A549 (cell line): ENCODE data around the gene COL19A1. TPM values are rescaled to one million over a fixed set of nuclear protein-coding genes. Genes with fewer than 3 reads are reported as not detected.

Source experiments
- ATAC-seq, 2 experiments: fragments of 200-7000 bp in 1 of 2; fragments of >200 bp in 1 of 2; cut with Nextera tagmentation in 1 of 2; cut with Tn5 transposase in 1 of 2; 3 replicates each; pipeline versions ENCODE4 v1.8.0 to v1.9.1; 2018 to 2020; ENCODE audit warnings: mild to moderate bottlenecking in 1 of 2, moderate library complexity in 1 of 2
- CTCF ChIA-PET: fragments of 300-600 bp; sonication (Branson Sonifier 250); formaldehyde crosslinking; extraction: SDS; loops from one replicate; lab custom pipeline; 2021; ENCODE audit warnings: antibody characterized with exemption, inconsistent platforms; lab: Yijun Ruan, JAX
- POLR2A ChIA-PET: fragments of 350-600 bp; formaldehyde crosslinking; extraction: SDS; loops from one replicate; lab custom pipeline; 2021; ENCODE audit warnings: antibody characterized with exemption, inconsistent platforms; lab: Yijun Ruan, JAX
- DNase-seq, 2 experiments: peaks; one replicate each; pipeline versions ENCODE4 v3.0.0 to v3.0.0-alpha.2; 2011 to 2016; ENCODE audit warnings: low read depth in 1 of 2, low spot score in 1 of 2
- FAIRE-seq: peaks from 2 replicates; lab custom pipeline; 2011; peaks lifted over from hg19 to GRCh38; lab: Jason Lieb, UNC
- H3K27ac ChIP-seq, 2 experiments: fragments of >200 bp; sonication (Bioruptor Twin); formaldehyde crosslinking; 3 replicates each; pipeline ENCODE4 v1.5.1; 2016 to 2017
- H3K4me1 ChIP-seq: fragments of >200 bp; sonication (Bioruptor Twin); formaldehyde crosslinking; 3 replicates; pipeline ENCODE4 v1.6.1; 2016
- H3K4me2 ChIP-seq: fragments of >200 bp; sonication (Bioruptor Twin); formaldehyde crosslinking; 3 replicates; pipeline ENCODE4 v1.6.1; 2016
- H3K4me3 ChIP-seq: fragments of >200 bp; sonication (Bioruptor Twin); formaldehyde crosslinking; 3 replicates; pipeline ENCODE4 v1.5.1; 2016
- H3K9me3 ChIP-seq: fragments of >200 bp; sonication (Bioruptor Twin); formaldehyde crosslinking; 3 replicates; pipeline ENCODE4 v1.6.1; 2016
- CEBPB ChIP-seq, 2 experiments: fragments of >200 bp in 1 of 2; sonication (Bioruptor Twin) in 1 of 2; formaldehyde crosslinking in 1 of 2; IDR thresholded peaks; 2 replicates each; pipeline ENCODE4 v1.6.1; 2012 to 2016
- EHMT2 ChIP-seq: fragments of 200-600 bp; sonication (generic); IDR thresholded peaks from 2 replicates; pipeline ENCODE4 v1.6.1; 2016; ENCODE audit warnings: antibody characterized with exemption, low read depth, mild to moderate bottlenecking, moderate library complexity
- FOXS1 ChIP-seq: fragments of 250-450 bp; sonication (Bioruptor Pico); IDR thresholded peaks from 2 replicates; pipeline ENCODE4 v1.5.0; 2020; ENCODE audit warnings: mild to moderate bottlenecking, moderate library complexity
- GATA3 ChIP-seq: IDR thresholded peaks from 2 replicates; pipeline ENCODE4 v1.6.1; 2012; ENCODE audit warnings: borderline replicate concordance
- HOXB13 ChIP-seq: fragments of 250-450 bp; sonication (Bioruptor Pico); IDR thresholded peaks from 2 replicates; pipeline ENCODE4 v1.5.0; 2020; ENCODE audit warnings: low read depth, mild to moderate bottlenecking, moderate library complexity
- JUN ChIP-seq, 2 experiments: fragments of >200 bp; sonication (Bioruptor Twin); formaldehyde crosslinking; IDR thresholded peaks; 2 replicates in 1 of 2; 3 replicates in 1 of 2; pipeline ENCODE4 v1.6.1; 2016 to 2017
- NFE2L2 ChIP-seq: fragments of 150-350 bp; conservative IDR thresholded peaks from 2 replicates; pipeline ENCODE4 v1.6.1; 2014; ENCODE audit warnings: low read length
- RAD21 ChIP-seq, 2 experiments: fragments of >200 bp in 1 of 2; sonication (Bioruptor Twin) in 1 of 2; formaldehyde crosslinking in 1 of 2; IDR thresholded peaks in 1 of 2; conservative IDR thresholded peaks in 1 of 2; 2 replicates in 1 of 2; 3 replicates in 1 of 2; pipeline ENCODE4 v1.6.1; 2012 to 2018; ENCODE audit warnings: inconsistent platforms in 1 of 2
- RCOR1 ChIP-seq: fragments of 150-350 bp; IDR thresholded peaks from 2 replicates; pipeline ENCODE4 v1.6.1; 2014; ENCODE audit warnings: antibody characterized with exemption, low read length, low read depth
- RFX5 ChIP-seq: fragments of 450-650 bp; IDR thresholded peaks from 2 replicates; pipeline ENCODE4 v1.7.1; 2014; ENCODE audit warnings: antibody characterized with exemption, mild to moderate bottlenecking, moderate library complexity
- SMC3 ChIP-seq: fragments of >200 bp; sonication (Bioruptor Twin); formaldehyde crosslinking; IDR thresholded peaks from 3 replicates; pipeline ENCODE4 v1.6.1; 2018; ENCODE audit warnings: inconsistent platforms
- TP53 ChIP-seq: fragments of 250-450 bp; sonication (Bioruptor Pico); IDR thresholded peaks from 2 replicates; pipeline ENCODE4 v1.5.0; 2021; ENCODE audit warnings: mild to moderate bottlenecking, moderate library complexity
- ZC3H11A ChIP-seq: fragments of 450-650 bp; IDR thresholded peaks from 2 replicates; pipeline ENCODE4 v1.6.1; 2014; ENCODE audit warnings: antibody characterized with exemption, mild to moderate bottlenecking
- ZNF302 ChIP-seq: fragments of 250-450 bp; sonication (Bioruptor Pico); IDR thresholded peaks from 2 replicates; pipeline ENCODE4 v1.9.0; 2021; ENCODE audit warnings: inconsistent platforms, mild to moderate bottlenecking, moderate library complexity
- ZSCAN20 ChIP-seq: fragments of 250-450 bp; sonication (Bioruptor Pico); IDR thresholded peaks from 2 replicates; pipeline ENCODE4 v1.8.0; 2022; ENCODE audit warnings: mild to moderate bottlenecking, moderate library complexity
- WGBS: methylation state at CpG from one replicate; pipeline ENCODE4 v1.1.6; 2017; ENCODE audit errors: missing lambda C conversion rate; 5-methylcytosine and 5-hydroxymethylcytosine counted together
- polyA plus RNA-seq, 4 experiments: library from polyadenylated mRNA; depleted of rRNA in 3 of 4; stranded (reverse); fragments of >200 nt; fragmentation: RNase III in 1 of 4; extraction: RNeasy Plus Mini Kit Qiagen cat#74134 plus additional on column Dnase treatment in 1 of 4; gene quantifications; 2 replicates in 3 of 4; 3 replicates in 1 of 4; pipeline ENCODE4 v1.2.3, GENCODE V29; 2011 to 2017
- TF ChIP-seq, protein P1 (sequence below): fragments of >200 bp; sonication (Bioruptor Twin); formaldehyde crosslinking; IDR thresholded peaks from 3 replicates; pipeline ENCODE4 v1.5.1; 2016
- TF ChIP-seq, protein P2 (sequence below): fragments of >200 bp; sonication (Bioruptor Twin); formaldehyde crosslinking; IDR thresholded peaks from 2 replicates; pipeline ENCODE4 v1.6.1; 2016
- TF ChIP-seq, protein P3 (sequence below): IDR thresholded peaks from 2 replicates; pipeline ENCODE4 v1.6.1; 2012; ENCODE audit warnings: low read depth, borderline replicate concordance
- TF ChIP-seq, protein P4 (sequence below): IDR thresholded peaks from 2 replicates; pipeline ENCODE4 v1.6.1; 2012
- TF ChIP-seq, protein P5 (sequence below): fragments of 200-600 bp; sonication (generic); IDR thresholded peaks from 2 replicates; pipeline ENCODE4 v1.6.1; 2016; ENCODE audit warnings: antibody characterized with exemption, mild to moderate bottlenecking, moderate library complexity

Gene COL19A1
- polyA plus RNA-seq, 2 of the 4 experiments (the other 2 are of a cell fraction) = not detected

DNA sequence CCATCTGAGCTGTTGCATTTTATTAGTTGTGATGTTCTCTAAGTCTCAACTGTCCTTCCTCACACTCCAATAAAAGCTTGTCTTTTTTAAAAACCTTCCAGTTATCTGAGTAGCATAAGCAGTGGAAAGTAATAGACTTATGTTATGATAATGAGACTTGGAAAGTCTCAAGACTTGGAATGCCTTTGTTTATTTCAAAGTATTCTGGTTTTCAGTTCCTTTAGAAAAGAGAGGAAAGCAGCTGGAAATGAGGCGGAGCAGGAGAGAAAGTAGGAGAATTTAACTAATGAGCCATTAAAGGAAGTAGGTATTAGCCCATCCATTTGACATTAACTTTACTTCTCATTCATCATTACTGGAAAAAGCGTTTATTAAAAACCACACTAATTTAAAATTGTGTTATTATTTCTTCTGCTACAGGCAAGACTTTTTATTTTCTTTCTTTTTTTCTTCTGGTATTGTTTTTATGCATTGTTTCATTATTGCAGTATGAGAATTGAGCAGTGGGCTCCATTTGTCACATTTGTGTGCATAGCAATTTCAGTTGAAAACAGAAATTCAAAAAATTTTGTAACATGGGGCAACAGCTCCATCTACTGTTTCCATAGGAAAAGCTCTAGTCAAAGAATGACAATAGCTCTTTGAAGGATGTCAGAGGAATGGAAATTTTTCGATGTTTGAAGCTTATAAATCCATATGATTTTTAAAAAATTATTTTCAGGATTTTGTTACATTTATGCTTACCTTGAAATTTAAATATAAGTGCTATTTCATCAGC, 241.7 kb downstream of the COL19A1 start:
- H3K27ac ChIP-seq = no peak overlapping the region
- H3K4me3 ChIP-seq = no peak overlapping the region
- FAIRE-seq (no peak), DNase-seq (peak; percentile 4 to 19), ATAC-seq (no peak)
- WGBS = 29% methylated on average over 3 of the region's 3 CpGs
- POLR2A ChIA-PET = no interaction called here
- CTCF ChIA-PET = interaction anchor here (0.9 to 1.5 kb wide), 7 partner anchors 9 to 1470 kb away, joined by 3 to 6 read pairs (median 4); no protein-coding TSS in a partner anchor
- H3K9me3 ChIP-seq = no peaks in the 10 kb centered on the region
- no peak overlapping the region for H3K4me2 ChIP-seq
- TF ChIP-seq NFE2L2 (no peak), RCOR1 (no peak), GATA3 (no peak), FOXS1 (CRISPR knock-in tag) (no peak), JUN (IDR thresholded peaks at IDR 0.05) (no peak), ZSCAN20 (CRISPR knock-in tag) (no peak), ZC3H11A (no peak), CEBPB (IDR thresholded peaks at IDR 0.05) (no peak), RAD21 (conservative IDR thresholded peaks at IDR 0.05 in 1 of 2, IDR thresholded peaks at IDR 0.05 in 1 of 2) (peak; percentile 63 to 68), EHMT2 (no peak), TP53 (CRISPR knock-in tag) (no peak), RFX5 (no peak), ZNF302 (CRISPR knock-in tag) (no peak), SMC3 (peak; percentile 23; the same call in 1 of the 3 replicates), HOXB13 (CRISPR knock-in tag) (no peak)
- TF ChIP-seq, protein P1, sequence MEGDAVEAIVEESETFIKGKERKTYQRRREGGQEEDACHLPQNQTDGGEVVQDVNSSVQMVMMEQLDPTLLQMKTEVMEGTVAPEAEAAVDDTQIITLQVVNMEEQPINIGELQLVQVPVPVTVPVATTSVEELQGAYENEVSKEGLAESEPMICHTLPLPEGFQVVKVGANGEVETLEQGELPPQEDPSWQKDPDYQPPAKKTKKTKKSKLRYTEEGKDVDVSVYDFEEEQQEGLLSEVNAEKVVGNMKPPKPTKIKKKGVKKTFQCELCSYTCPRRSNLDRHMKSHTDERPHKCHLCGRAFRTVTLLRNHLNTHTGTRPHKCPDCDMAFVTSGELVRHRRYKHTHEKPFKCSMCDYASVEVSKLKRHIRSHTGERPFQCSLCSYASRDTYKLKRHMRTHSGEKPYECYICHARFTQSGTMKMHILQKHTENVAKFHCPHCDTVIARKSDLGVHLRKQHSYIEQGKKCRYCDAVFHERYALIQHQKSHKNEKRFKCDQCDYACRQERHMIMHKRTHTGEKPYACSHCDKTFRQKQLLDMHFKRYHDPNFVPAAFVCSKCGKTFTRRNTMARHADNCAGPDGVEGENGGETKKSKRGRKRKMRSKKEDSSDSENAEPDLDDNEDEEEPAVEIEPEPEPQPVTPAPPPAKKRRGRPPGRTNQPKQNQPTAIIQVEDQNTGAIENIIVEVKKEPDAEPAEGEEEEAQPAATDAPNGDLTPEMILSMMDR = peak; percentile 60
- TF ChIP-seq, protein P2, sequence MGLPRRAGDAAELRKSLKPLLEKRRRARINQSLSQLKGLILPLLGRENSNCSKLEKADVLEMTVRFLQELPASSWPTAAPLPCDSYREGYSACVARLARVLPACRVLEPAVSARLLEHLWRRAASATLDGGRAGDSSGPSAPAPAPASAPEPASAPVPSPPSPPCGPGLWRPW = no peak
- TF ChIP-seq, protein P3, sequence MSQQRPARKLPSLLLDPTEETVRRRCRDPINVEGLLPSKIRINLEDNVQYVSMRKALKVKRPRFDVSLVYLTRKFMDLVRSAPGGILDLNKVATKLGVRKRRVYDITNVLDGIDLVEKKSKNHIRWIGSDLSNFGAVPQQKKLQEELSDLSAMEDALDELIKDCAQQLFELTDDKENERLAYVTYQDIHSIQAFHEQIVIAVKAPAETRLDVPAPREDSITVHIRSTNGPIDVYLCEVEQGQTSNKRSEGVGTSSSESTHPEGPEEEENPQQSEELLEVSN = no peak
- TF ChIP-seq, protein P4, sequence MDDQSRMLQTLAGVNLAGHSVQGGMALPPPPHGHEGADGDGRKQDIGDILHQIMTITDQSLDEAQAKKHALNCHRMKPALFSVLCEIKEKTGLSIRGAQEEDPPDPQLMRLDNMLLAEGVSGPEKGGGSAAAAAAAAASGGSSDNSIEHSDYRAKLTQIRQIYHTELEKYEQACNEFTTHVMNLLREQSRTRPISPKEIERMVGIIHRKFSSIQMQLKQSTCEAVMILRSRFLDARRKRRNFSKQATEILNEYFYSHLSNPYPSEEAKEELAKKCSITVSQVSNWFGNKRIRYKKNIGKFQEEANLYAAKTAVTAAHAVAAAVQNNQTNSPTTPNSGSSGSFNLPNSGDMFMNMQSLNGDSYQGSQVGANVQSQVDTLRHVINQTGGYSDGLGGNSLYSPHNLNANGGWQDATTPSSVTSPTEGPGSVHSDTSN = no peak
- TF ChIP-seq, protein P5, sequence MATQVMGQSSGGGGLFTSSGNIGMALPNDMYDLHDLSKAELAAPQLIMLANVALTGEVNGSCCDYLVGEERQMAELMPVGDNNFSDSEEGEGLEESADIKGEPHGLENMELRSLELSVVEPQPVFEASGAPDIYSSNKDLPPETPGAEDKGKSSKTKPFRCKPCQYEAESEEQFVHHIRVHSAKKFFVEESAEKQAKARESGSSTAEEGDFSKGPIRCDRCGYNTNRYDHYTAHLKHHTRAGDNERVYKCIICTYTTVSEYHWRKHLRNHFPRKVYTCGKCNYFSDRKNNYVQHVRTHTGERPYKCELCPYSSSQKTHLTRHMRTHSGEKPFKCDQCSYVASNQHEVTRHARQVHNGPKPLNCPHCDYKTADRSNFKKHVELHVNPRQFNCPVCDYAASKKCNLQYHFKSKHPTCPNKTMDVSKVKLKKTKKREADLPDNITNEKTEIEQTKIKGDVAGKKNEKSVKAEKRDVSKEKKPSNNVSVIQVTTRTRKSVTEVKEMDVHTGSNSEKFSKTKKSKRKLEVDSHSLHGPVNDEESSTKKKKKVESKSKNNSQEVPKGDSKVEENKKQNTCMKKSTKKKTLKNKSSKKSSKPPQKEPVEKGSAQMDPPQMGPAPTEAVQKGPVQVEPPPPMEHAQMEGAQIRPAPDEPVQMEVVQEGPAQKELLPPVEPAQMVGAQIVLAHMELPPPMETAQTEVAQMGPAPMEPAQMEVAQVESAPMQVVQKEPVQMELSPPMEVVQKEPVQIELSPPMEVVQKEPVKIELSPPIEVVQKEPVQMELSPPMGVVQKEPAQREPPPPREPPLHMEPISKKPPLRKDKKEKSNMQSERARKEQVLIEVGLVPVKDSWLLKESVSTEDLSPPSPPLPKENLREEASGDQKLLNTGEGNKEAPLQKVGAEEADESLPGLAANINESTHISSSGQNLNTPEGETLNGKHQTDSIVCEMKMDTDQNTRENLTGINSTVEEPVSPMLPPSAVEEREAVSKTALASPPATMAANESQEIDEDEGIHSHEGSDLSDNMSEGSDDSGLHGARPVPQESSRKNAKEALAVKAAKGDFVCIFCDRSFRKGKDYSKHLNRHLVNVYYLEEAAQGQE = no peak
- no peaks in the 10 kb centered on the region for H3K4me1 ChIP-seq
